ENCODE data around the gene SUMO1. TPM values are rescaled to one million over a fixed set of nuclear protein-coding genes. Genes with fewer than 3 reads are reported as not detected.
"Not testable (repeated sequence)": the region's sequence is repeated elsewhere in the genome, so short reads cannot be mapped to it uniquely, and the experiment has no call there.

The SUMO1 gene
- total RNA-seq: 100 to 1,000 TPM in 1 of 2 experiments, 10 to 100 TPM in 1; 99.7 to 103 TPM

DNA sequence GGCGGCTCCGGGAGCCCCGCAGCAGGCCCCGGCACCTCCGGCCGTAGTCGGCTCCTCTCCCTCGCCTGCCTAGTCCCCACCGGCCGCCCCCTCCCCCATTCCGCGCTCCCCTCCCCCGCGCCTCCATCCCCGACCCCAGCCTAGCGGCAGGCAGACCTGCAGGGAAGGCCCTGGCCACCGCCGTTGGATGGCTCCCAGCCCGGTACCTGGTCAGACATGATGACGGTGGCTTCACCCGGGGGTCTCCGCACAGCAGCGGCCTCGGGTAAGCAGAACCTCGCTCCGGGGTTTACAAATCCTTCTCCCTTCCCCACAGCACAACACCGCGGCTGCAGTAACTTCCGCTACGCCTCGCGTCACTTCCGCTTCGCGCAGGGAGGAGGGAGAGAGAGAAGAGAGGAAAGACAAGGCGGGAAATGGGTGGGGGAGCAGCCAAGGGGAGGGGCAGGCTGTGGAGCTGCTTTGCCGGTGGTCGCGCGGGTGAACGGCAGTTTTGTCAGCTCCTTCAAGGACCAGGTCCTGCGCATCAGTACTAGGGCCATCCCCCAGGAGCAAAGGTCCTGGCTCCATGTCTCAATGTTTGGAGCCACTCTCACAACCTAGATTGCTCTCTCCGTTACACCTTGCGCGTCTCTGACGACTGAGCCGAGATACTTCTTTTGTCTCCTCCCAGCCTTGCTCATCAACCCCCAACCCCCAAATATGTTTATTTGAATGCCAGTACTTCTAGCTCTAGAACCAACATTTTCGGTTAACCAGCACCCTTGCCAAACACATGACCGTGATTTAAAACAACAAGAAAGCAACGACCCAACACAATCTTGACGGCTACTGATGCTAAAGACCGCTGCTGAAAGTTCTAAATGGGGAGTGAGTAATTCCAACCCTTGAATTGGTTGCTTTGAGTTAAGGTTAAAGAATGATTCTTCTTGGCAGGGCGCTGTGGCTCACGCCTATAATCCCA lies at the start of gene SUMO1:
TSS of gene SUMO1 (minus strand) at position 364 of the 964 bp plus-strand sequence. CDS start at position 218, 146 bp downstream.
- ChIA-PET CTCF (interaction anchor here (0.8 to 1.3 kb wide), 3 partner anchors 8 to 26 kb away, joined by 3 to 4 read pairs (median 3); partner anchors contain the start of gene NOP58), POLR2A (interaction anchor here (0.6 to 3.6 kb wide), 12 partner anchors 9 to 1374 kb away, joined by 3 to 57 read pairs (median 3); partner anchors contain the start of genes ALS2, CLK1 and NOP58)
- peak; percentile 94 for DNase-seq
- H3K27me3 Mint-ChIP-seq: no peaks in the 10 kb centered on the region
- peak within 1 kb of the TSS; percentile 92 for H3K27ac Mint-ChIP-seq
- H3K4me3 Mint-ChIP-seq: peak within 1 kb of the TSS; percentile 96
- peaks cover 36% of the 10 kb centered on the region for H3K4me1 Mint-ChIP-seq
- H3K9me3 Mint-ChIP-seq: no peaks in the 10 kb centered on the region
- peaks cover 13% of the 10 kb centered on the region for H3K36me3 Mint-ChIP-seq (ENCODE audit: low read depth)

GRCh38 chr2:202286595-202286994 lies 48.2 kb upstream of the SUMO1 start:
- no peaks in the 10 kb centered on the region for H3K27me3 Mint-ChIP-seq
- DNase-seq: no peak
- no peaks in the 10 kb centered on the region for H3K9me3 Mint-ChIP-seq
- no peak overlapping the region for H3K27ac Mint-ChIP-seq
- H3K4me3 Mint-ChIP-seq: no peak overlapping the region
- H3K36me3 Mint-ChIP-seq (ENCODE audit: low read depth): peaks cover 59% of the 10 kb centered on the region
- peaks cover 2% of the 10 kb centered on the region for H3K4me1 Mint-ChIP-seq
- POLR2A ChIA-PET: interaction anchor here (1.0 to 1.6 kb wide), 2 partner anchors 8 to 14 kb away, joined by 4 read pairs; no protein-coding TSS in a partner anchor
- CTCF ChIA-PET: interaction anchor here (0.7 kb wide), 1 partner anchor 8 kb away, joined by 3 read pairs; no protein-coding TSS in a partner anchor

DNA sequence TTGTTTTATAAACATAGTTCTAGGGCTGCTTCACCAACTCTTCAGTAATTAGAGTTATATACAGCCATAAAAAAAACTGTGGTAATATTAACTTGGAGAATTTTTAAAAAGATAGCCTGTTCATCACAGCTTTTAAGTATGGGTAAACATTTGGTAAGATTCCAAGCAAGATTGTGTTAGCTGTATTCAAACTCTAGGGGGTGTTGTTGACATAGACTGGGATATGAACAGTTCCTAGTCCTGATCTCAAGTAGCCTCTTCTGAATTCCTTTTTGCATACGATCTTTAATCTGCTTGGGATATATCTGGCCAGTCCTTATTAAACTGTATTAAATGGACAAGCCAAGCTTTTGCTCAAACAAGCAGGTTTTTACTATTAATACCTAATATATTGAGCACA lies 40.5 kb upstream of the SUMO1 start:
- Mint-ChIP-seq H3K36me3 (ENCODE audit: low read depth) (peaks cover 51% of the 10 kb centered on the region), H3K4me1 (peaks cover 41% of the 10 kb centered on the region), H3K27ac (no peak overlapping the region), H3K4me3 (no peak overlapping the region), H3K9me3 (no peaks in the 10 kb centered on the region), H3K27me3 (no peaks in the 10 kb centered on the region)
- no peak for DNase-seq
- CTCF ChIA-PET: interaction anchor here (0.6 to 2.2 kb wide), 6 partner anchors 9 to 81 kb away, joined by 3 to 9 read pairs (median 3); no protein-coding TSS in a partner anchor
- POLR2A ChIA-PET: interaction anchor here (1.0 to 6.9 kb wide), 4 partner anchors 8 to 13 kb away, joined by 4 to 100 read pairs (median 8); partner anchors contain the start of gene NOP58

- no peak for DNase-seq
- Mint-ChIP-seq H3K9me3 (no peaks in the 10 kb centered on the region), H3K27me3 (no peaks in the 10 kb centered on the region), H3K27ac (peak overlapping the region; percentile 75), H3K4me1 (peaks cover 43% of the 10 kb centered on the region), H3K36me3 (ENCODE audit: low read depth) (peaks cover 51% of the 10 kb centered on the region), H3K4me3 (no peak overlapping the region)
- ChIA-PET CTCF (interaction anchor here (1.0 to 2.2 kb wide), 5 partner anchors 9 to 16 kb away, joined by 3 to 9 read pairs (median 5); no protein-coding TSS in a partner anchor), POLR2A (interaction anchor here (0.9 to 6.9 kb wide), 8 partner anchors 8 to 1028 kb away, joined by 3 to 100 read pairs (median 6); partner anchors contain the start of genes ALS2, NOP58 and SUMO1)
Measured at GRCh38 chr2:202278036-202278760, 39.8 kb upstream of the SUMO1 start.

DNA sequence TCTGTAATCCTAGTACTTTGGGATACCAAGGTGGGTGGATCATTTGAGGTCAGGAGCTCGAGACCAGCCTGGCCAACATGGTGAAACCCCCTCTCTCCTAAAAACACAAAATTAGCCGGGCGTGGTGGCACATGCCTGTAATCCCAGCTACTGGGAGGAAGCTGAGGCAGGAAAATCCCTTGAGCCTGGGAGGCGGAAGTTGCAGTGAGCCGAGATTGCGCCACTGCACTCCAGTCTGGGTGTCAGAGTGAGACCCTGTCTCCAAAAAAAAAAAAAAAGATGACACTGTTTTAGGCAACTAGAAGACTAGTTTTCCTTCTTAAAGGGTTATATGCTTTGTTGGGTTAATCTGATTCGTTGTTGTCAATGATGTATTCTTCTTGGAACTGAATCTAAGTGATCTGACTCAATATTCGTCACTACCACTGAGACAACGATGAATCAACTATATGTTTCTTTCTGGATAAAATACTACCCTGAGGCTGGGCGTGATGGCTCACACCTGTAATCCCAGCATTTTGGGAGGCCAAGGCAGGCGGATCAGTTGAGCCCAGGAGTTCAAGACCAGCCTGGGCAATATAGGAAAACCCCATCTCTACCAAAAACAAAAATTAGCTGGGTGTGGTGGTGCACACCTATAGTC lies 37.8 kb upstream of the SUMO1 start:
- peaks cover 35% of the 10 kb centered on the region for H3K36me3 Mint-ChIP-seq (ENCODE audit: low read depth)
- peak overlapping the region; percentile 75 for H3K27ac Mint-ChIP-seq
- H3K4me3 Mint-ChIP-seq, CTCF ChIA-PET, H3K27me3 Mint-ChIP-seq, H3K9me3 Mint-ChIP-seq, DNase-seq: not testable (repeated sequence)
- POLR2A ChIA-PET: interaction anchor here (1.5 to 6.9 kb wide), 2 partner anchors 10 to 496 kb away, joined by 4 to 100 read pairs; partner anchors contain the start of genes ALS2 and NOP58
- peaks cover 57% of the 10 kb centered on the region for H3K4me1 Mint-ChIP-seq

- Mint-ChIP-seq H3K36me3 (ENCODE audit: low read depth) (peaks cover 19% of the 10 kb centered on the region), H3K27ac (peak overlapping the region; percentile 90), H3K9me3 (no peaks in the 10 kb centered on the region), H3K4me3 (peak overlapping the region; percentile 66), H3K4me1 (peaks cover 46% of the 10 kb centered on the region), H3K27me3 (no peaks in the 10 kb centered on the region)
- ChIA-PET CTCF (interaction anchor here (2.0 kb wide), 1 partner anchor 9 kb away, joined by 9 read pairs; no protein-coding TSS in a partner anchor), POLR2A (interaction anchor here (1.0 to 2.2 kb wide), 6 partner anchors 9 to 1007 kb away, joined by 3 to 11 read pairs (median 6); partner anchors contain the start of gene SUMO1)
- no peak for DNase-seq
Measured at GRCh38 chr2:202270487-202270886, 32.1 kb upstream of the SUMO1 start.

DNA sequence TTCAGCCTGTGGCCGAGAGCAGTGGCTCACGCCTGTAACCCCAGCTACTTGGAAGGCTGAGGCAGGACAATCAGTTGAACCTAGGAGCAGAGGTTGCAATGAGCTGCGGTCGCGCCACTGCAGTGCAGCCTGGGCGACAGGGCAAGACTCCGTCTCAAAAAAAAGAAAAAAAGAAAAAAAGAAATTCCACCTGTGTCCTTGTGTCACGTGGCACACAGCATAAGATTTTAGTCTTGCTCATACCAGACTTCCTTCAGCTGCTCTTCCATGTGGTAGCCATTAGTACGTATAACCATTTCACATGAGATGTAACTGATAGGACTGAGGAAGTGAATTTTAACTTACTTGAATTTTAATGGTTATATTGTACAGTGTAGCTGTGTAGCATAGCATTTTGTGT lies 31.2 kb upstream of the SUMO1 start:
- ChIA-PET CTCF (interaction anchor here (2.0 kb wide), 1 partner anchor 10 kb away, joined by 9 read pairs; no protein-coding TSS in a partner anchor), POLR2A (interaction anchor here (0.6 to 2.2 kb wide), 9 partner anchors 8 to 1013 kb away, joined by 3 to 11 read pairs (median 3); partner anchors contain the start of genes FAM117B and SUMO1)
- Mint-ChIP-seq H3K36me3 (ENCODE audit: low read depth) (peaks cover 14% of the 10 kb centered on the region), H3K4me1 (peaks cover 41% of the 10 kb centered on the region), H3K9me3 (no peaks in the 10 kb centered on the region), H3K4me3 (peak overlapping the region; percentile 66), H3K27me3 (no peaks in the 10 kb centered on the region), H3K27ac (peak overlapping the region; percentile 90)
- peak; percentile 48 for DNase-seq

GRCh38 chr2:202267495-202267894 lies 29.1 kb upstream of the SUMO1 start:
- H3K27ac Mint-ChIP-seq: no peak overlapping the region

GRCh38 chr2:202265467-202266277 lies 27.3 kb upstream of the SUMO1 start, which contains the start of gene NOP58:
TSS of gene NOP58 (plus strand) at chr2:202265763. CDS start at chr2:202265942, 179 bp downstream.
- Mint-ChIP-seq H3K27me3 (no peaks in the 10 kb centered on the region), H3K4me3 (peak within 1 kb of the TSS; percentile 49), H3K27ac (peak within 1 kb of the TSS; percentile 64), H3K9me3 (no peaks in the 10 kb centered on the region), H3K4me1 (peaks cover 25% of the 10 kb centered on the region), H3K36me3 (ENCODE audit: low read depth) (peaks cover 14% of the 10 kb centered on the region)
- POLR2A ChIA-PET: interaction anchor here (1.1 to 4.9 kb wide), 7 partner anchors 12 to 1402 kb away, joined by 3 to 100 read pairs (median 7); partner anchors contain the start of genes CLK1 and SUMO1
- CTCF ChIA-PET: interaction anchor here (0.6 to 1.2 kb wide), 3 partner anchors 27 to 1375 kb away, joined by 3 read pairs; partner anchors contain the start of gene SUMO1
- peak; percentile 94 for DNase-seq

More at GRCh38 chr2:202267495-202267894, 29.1 kb upstream of the SUMO1 start:
- peaks cover 14% of the 10 kb centered on the region for H3K36me3 Mint-ChIP-seq (ENCODE audit: low read depth)
- peaks cover 38% of the 10 kb centered on the region for H3K4me1 Mint-ChIP-seq
- H3K4me3 Mint-ChIP-seq: no peak overlapping the region
- ChIA-PET POLR2A (interaction anchor here (0.6 to 4.9 kb wide), 21 partner anchors 9 to 1403 kb away, joined by 3 to 100 read pairs (median 4); partner anchors contain the start of genes BMPR2, CASP10, CASP8 and CLK1), CTCF (interaction anchor here (1.0 to 2.1 kb wide), 3 partner anchors 10 to 32 kb away, joined by 3 to 7 read pairs (median 3); no protein-coding TSS in a partner anchor)
- no peaks in the 10 kb centered on the region for H3K27me3 Mint-ChIP-seq
- H3K9me3 Mint-ChIP-seq: no peaks in the 10 kb centered on the region
- DNase-seq: no peak

DNA sequence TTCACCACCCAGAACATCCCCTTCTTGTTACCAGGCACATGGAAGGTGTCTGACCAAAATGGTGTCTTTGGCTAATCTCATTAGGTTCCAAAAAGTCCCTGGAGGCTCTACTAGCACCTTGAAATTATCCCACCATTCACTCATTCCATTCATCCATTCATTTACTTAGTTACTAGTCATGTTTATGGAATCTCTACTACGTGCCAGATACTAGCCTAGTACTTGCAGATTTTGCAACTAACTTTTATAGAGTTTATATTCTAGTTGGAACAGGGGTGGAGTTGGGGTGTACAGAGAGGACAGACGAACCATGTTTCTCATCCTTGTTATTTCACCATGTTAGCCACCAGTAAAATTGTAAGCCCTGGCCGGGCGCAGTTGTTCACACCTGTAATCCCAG lies 23.1 kb upstream of the SUMO1 start:
- H3K27ac Mint-ChIP-seq: no peak overlapping the region
- H3K4me1 Mint-ChIP-seq: peaks cover 7% of the 10 kb centered on the region
- DNase-seq: no peak
- ChIA-PET CTCF (no interaction called here), POLR2A (no interaction called here)
- no peaks in the 10 kb centered on the region for H3K36me3 Mint-ChIP-seq (ENCODE audit: low read depth)
- H3K9me3 Mint-ChIP-seq: no peaks in the 10 kb centered on the region
- no peak overlapping the region for H3K4me3 Mint-ChIP-seq
- H3K27me3 Mint-ChIP-seq: no peaks in the 10 kb centered on the region

DNA sequence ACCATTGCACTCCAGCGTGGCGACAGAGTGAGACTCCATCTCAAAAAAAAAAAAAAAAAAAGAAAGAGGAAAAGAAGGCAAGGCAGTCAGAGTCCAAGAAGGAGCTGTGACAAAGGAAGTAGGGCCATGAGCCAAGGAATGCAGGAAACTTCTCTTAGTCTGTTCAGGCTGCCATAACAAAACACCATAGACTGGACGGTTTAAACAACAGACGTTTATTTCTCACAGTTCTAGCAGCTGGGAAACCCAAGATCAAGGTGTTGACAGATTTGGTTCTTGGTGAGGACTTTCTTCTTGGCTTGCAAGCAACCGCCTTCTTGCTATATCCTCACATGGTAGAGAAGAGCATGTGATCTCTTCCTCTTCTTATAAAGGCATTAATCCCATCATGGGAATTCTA lies 13.1 kb upstream of the SUMO1 start:
- Mint-ChIP-seq H3K27ac (no peak overlapping the region), H3K9me3 (peaks cover 2% of the 10 kb centered on the region), H3K36me3 (ENCODE audit: low read depth) (no peaks in the 10 kb centered on the region), H3K27me3 (peaks cover 11% of the 10 kb centered on the region), H3K4me3 (no peak overlapping the region), H3K4me1 (peaks cover 11% of the 10 kb centered on the region)
- no peak for DNase-seq
- ChIA-PET CTCF (no interaction called here), POLR2A (no interaction called here)

All from activated CD4-positive, alpha-beta memory T cell treated with anti-CD3 and anti-CD28 coated beads, Interleukin-2, amount 10 ng/mL, durations not matched to agents 7 days and 5 days (primary cell).